Ectodermal cell (in vitro differentiated cells): ENCODE data around the gene GSE1.

ENCODE experiments used
- H3K27ac ChIP-seq: 2 replicates; pipeline ENCODE4 v1.7.0; 2013; ENCODE audit warnings: mild to moderate bottlenecking, low read depth, low read length; ENCODE audit not compliant: insufficient read depth, poor library complexity, severe bottlenecking
- H3K27me3 ChIP-seq: 2 replicates; pipeline ENCODE4 v1.7.0; 2013; ENCODE audit warnings: mild to moderate bottlenecking, low read length; ENCODE audit not compliant: insufficient read depth, control insufficient read depth, poor library complexity, severe bottlenecking
- H3K36me3 ChIP-seq: one replicate; pipeline ENCODE4 v1.7.0; 2013; ENCODE audit warnings: low read length; ENCODE audit not compliant: control insufficient read depth, insufficient read depth
- H3K4me1 ChIP-seq: one replicate; pipeline ENCODE4 v1.7.0; 2013; ENCODE audit warnings: low read length; ENCODE audit not compliant: control insufficient read depth, insufficient read depth
- H3K4me3 ChIP-seq: 2 replicates; pipeline ENCODE4 v1.7.0; 2013; ENCODE audit warnings: low read depth, low read length, control low read depth; ENCODE audit not compliant: insufficient read depth
- H3K9me3 ChIP-seq: 2 replicates; pipeline ENCODE4 v1.7.0; 2013; ENCODE audit warnings: mild to moderate bottlenecking, low read length, moderate library complexity; ENCODE audit not compliant: control insufficient read depth
- WGBS, 2 experiments: methylation state at CpG; one replicate each; pipeline ENCODE4 v1.1.7; 2013; ENCODE audit warnings: missing lambda C conversion rate in 2 of 2; 5-methylcytosine and 5-hydroxymethylcytosine counted together

Gene GSE1

DNA sequence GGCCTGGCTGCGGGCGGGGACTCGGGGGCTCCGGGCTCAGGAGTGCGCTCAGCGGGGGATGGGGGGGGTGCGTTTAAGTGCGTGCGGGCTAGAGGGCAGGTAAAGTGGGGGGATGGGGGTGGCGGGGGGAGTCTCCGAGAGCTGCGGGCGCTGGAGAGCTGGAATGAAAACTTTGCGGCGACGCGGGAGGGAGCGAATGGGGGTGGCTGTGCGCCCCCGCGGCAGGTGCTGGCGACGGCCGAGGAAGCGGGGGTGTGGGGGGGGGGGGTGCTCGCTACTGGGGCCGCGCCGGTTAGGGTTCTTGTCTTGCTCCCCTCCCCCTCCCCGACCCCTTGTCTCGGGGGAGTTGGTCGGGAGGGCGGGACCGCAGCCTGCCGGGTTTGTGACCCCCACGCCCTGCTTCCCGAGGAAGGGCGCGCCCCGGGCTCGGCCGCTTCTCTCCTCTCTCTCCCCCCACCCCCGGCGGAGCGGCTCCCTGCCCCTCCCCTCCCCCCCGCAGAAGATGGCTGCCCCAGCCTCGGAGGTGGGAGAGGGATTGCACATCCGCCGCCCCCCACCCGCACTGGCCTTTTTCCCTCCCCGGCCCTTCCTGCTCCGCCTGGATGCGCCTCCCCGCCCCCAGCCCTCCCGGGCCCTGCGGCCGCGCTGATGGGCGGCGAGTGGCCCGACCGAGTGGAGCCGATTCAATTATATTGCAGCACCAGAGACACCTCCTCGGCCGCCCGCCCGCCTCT is 649 bp downstream of the GSE1 start:
- peaks cover 42% of the 10 kb centered on the region for H3K4me1 ChIP-seq
- H3K9me3 ChIP-seq = no peaks in the 10 kb centered on the region
- WGBS, 2 experiments = 0 to 1% methylated on average over 59 to 65 of the region's 67 CpGs
- H3K27me3 ChIP-seq = peaks cover 62% of the 10 kb centered on the region
- peak overlapping the region; percentile 40 for H3K4me3 ChIP-seq
- H3K36me3 ChIP-seq = no peaks in the 10 kb centered on the region
- peak overlapping the region; percentile 61 for H3K27ac ChIP-seq

DNA sequence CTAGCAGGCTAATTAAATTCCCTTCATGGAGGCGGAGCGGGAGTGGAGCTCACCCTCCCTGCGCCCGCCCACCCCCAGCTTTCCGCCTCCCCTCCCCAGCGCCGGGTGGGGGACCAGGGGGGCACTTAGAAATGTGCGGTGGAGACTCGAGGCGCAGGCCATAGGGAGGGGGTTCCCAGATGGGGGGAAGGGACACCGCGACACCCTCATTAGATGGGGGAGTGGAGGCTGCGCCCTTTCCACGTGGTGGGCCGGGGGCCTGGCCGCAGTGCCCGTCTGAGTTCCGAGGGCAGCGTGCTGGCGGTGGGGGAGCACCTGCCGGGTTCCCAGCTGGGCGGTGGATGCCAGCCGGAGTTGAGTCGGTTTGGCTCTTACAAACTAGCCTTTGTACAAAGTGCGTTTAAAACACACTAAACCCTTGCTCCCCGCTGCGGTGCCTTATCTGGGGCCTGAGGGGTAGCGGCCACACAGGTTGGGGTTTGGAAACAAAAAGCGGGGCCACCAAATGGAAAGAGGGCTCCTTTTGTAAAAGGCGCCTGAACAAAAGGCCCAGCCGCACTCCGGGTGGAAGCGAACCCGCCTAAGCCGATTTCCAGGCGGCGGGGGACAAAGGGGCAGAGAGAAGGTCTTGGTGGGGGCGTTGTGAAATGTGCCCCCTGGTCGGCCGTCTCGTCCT is 1.4 kb downstream of the GSE1 start:
- peaks cover 55% of the 10 kb centered on the region for H3K27me3 ChIP-seq
- peak overlapping the region; percentile 40 for H3K4me3 ChIP-seq
- H3K27ac ChIP-seq = peak overlapping the region; percentile 61
- no peaks in the 10 kb centered on the region for H3K9me3 ChIP-seq
- H3K4me1 ChIP-seq = peaks cover 47% of the 10 kb centered on the region
- no peaks in the 10 kb centered on the region for H3K36me3 ChIP-seq
- WGBS, 2 experiments = 1% methylated on average over 41 of the region's 41 CpGs

DNA sequence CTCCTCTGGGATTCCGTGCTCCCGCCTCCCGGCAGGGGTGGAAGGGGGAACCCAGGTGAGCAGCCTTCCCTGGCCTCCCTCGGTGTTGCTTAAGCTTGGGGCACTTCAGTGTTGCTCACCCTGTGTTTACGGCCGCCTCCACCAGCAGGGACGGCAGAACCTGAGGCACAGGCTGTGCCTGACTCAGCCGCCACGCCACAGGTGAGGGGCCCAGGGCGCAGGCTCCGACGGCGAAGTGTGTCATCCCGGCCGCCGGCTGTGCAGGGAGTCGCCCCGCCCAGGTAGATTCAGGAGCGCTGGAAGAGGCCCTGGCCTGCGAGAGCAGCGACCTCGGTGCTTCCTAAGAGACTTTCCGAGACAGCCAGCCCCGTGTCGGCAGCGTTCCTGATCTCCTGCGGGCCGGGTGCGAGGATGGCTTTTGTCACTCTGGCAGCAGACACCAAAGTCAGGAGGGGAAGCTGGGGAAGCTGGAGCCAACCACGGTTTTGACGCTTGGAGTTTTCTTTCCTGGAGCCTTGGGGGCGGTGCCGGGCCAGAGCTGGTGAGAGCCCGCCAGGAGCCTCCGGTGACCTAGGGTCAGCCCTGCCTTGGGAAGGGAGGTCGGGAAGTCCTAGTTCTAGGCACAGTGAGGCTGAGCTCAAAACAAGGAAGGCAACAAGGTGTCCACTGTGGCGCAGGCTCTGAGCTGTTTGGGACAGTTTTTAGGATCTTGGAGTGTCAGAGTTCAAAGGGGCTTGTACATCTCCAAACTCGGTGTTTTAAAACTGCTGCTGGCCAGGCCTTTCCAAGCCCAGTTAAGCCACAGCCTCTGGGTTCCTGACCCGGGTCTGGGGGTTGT is 2.1 kb downstream of the GSE1 start:
- 4 to 5% methylated on average over 39 of the region's 39 CpGs for WGBS, 2 experiments
- peak overlapping the region; percentile 40 for H3K4me3 ChIP-seq
- H3K27me3 ChIP-seq = peaks cover 48% of the 10 kb centered on the region
- H3K27ac ChIP-seq = peak overlapping the region; percentile 61
- H3K9me3 ChIP-seq = no peaks in the 10 kb centered on the region
- peaks cover 53% of the 10 kb centered on the region for H3K4me1 ChIP-seq
- no peaks in the 10 kb centered on the region for H3K36me3 ChIP-seq

DNA sequence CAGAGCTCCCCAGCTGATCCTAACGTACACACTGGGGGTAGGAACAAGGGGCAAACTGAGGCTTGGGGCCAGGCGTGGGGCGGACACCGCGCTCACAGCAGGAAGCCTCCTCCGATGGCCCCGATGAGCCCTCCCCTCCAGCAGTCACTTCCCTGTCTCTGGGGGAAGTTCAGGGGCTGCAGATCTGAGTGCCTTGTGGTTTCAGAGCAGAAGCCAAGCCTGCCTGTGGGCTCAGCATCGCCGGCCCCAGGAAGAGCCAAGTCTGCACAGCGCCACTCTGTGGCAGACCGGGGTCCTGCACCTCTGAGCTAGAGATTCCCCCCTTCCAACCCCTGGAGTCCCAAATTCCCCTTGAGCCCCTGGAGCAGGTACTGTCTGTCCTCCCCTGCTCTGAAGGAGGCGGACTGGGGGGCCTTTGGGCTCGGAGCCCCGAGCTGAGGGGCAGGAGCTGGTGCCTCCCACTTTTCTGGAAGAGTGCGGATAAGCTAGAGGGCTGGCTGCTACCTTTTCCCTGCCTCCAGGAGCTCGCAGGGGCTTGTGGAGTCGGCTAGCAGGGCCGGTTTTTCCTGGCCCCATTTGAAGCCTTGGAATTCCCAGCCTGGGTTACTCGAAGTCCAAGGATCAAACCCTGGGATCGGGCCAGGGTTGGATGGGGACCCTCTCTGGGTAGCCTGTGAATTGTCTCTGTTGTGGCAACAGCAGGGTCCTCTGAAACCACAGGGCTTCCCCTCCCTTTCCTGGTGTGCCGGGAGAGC is 2.9 kb downstream of the GSE1 start:
- Histone ChIP-seq H3K4me1 (peaks cover 53% of the 10 kb centered on the region), H3K27ac (peak overlapping the region; percentile 61), H3K4me3 (peak overlapping the region; percentile 40), H3K27me3 (peaks cover 44% of the 10 kb centered on the region), H3K9me3 (no peaks in the 10 kb centered on the region), H3K36me3 (no peaks in the 10 kb centered on the region)
- 29 to 30% methylated on average over 21 of the region's 21 CpGs for WGBS, 2 experiments

DNA sequence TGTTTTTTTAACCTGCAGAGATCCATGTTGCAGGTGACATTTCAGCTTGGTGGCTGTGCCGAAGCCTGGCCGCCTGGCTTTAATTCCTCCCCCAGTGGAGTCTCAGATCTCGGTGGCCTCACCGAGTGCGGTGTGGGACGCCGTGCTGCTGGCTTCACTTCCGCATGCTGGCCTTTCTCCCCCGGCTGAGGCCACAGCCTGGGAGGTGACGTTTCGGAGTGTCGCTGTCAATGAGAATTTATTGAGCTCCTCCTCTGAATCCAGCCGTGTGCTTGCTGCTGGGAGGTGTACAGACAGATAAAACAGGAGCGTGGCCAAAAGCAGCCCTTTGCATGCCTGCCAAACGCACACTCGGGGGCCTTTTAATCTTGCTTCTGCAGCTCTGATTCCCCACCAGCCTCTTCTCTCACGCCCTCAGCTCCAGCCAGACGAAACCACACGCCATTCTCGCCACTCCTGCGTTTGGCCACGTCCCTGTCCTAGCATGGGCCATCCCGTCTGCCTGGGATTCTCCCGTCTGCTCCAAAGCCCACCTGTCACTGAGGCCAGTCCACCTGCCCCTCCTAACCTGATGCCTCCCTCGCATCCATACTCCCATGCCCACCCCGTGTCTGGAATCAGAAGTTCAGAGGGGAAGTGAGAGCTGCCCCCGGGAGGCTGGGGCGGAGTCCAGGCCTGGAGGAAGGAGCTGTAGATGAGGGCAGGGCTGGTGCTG is 3.6 kb downstream of the GSE1 start:
- H3K4me3 ChIP-seq = no peak overlapping the region
- no peak overlapping the region for H3K27ac ChIP-seq
- no peaks in the 10 kb centered on the region for H3K9me3 ChIP-seq
- WGBS, 2 experiments = 83% methylated on average over 28 of the region's 28 CpGs
- H3K4me1 ChIP-seq = peaks cover 53% of the 10 kb centered on the region
- H3K27me3 ChIP-seq = peaks cover 37% of the 10 kb centered on the region
- no peaks in the 10 kb centered on the region for H3K36me3 ChIP-seq

DNA sequence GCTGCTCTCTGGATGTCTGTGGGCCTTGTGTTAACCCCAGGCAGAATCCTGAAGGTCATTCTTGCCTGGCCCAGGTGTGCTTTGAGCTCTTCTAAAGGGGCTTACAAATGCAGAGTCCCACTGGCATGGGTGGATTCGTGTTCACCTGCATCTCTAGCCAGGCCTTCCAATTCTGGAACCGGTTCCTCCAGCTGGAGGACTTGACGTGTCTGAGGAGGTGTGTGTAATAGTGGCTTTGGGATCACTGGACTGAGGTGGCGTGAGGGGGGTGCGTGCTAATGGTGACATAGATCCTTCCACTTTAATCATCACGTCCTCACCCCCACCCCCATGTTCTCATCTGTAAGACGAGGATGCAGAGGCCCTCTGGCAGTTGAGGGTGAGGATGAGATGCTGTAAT is 4.8 kb downstream of the GSE1 start:
- no peaks in the 10 kb centered on the region for H3K9me3 ChIP-seq
- H3K4me3 ChIP-seq = no peak overlapping the region
- 90 to 94% methylated on average over 4 to 7 of the region's 7 CpGs for WGBS, 2 experiments
- no peaks in the 10 kb centered on the region for H3K36me3 ChIP-seq
- H3K27ac ChIP-seq = no peak overlapping the region
- H3K4me1 ChIP-seq = peaks cover 53% of the 10 kb centered on the region
- H3K27me3 ChIP-seq = peaks cover 26% of the 10 kb centered on the region

DNA sequence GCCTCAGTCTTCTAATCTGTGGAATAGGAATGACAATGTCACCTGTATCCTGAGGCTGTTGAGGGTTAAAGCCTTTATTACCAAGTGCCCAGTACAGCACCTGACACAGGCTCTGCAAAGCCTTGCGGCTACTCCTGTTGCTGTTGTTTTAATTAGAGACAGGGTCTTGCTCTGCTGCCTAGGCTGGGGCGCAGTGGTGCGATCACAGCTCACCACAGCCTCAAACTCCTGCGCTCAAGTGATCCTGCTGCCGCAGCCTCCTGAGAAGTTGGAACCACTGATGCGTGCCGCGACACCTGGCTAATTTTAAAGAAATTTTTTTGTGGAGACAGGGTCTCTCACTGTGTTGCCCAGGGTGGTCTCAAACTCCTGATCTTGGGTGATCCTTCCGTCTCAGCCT is 5.4 kb downstream of the GSE1 start:
- WGBS, 2 experiments = 93 to 94% methylated on average over 9 of the region's 9 CpGs
- no peak overlapping the region for H3K27ac ChIP-seq
- H3K4me3 ChIP-seq = no peak overlapping the region
- H3K9me3 ChIP-seq = no peaks in the 10 kb centered on the region
- H3K4me1 ChIP-seq = peaks cover 53% of the 10 kb centered on the region
- peaks cover 23% of the 10 kb centered on the region for H3K27me3 ChIP-seq
- no peaks in the 10 kb centered on the region for H3K36me3 ChIP-seq

DNA sequence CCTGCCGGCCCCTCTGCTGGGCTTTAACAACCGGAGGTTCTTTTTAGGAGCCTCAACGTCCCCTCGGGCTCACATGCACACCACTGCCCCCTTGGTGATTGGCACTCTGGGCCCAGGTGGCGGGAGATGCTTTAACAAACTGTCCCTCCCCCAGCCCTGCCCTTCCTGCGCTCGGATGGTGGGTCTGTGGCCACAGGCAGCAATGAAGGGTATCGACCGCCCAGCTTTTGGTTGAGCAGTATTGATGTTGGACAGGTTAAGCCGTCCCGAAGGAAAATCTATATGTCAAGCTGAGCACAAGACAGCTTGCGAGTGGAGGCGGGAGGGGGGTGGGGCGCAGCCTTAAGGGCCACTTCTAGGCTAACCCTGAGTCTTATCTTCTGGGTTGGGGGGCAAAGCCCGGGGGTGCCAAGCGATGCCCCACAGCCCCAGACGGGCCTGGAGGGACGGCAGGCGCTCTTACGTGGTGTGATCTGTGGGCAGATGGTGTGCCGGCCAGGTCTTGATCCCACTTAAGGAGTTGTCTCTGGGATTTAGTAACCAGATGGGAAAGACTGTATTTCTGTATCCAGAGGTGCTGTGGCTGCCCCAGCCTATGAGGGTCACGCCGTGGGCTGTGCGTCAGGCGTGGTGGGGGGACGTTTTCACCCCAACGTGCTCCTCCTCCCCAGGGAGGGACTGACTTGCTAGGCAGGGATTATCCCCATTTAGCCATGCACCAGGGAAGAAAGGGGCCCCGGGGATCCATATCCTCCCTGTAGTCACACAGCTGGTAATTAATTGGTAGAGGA is 6.2 kb downstream of the GSE1 start:
- H3K9me3 ChIP-seq = no peaks in the 10 kb centered on the region
- H3K36me3 ChIP-seq = no peaks in the 10 kb centered on the region
- no peak overlapping the region for H3K4me3 ChIP-seq
- H3K4me1 ChIP-seq = peaks cover 54% of the 10 kb centered on the region
- peaks cover 21% of the 10 kb centered on the region for H3K27me3 ChIP-seq
- H3K27ac ChIP-seq = no peak overlapping the region
- 79 to 87% methylated on average over 27 to 28 of the region's 28 CpGs for WGBS, 2 experiments

DNA sequence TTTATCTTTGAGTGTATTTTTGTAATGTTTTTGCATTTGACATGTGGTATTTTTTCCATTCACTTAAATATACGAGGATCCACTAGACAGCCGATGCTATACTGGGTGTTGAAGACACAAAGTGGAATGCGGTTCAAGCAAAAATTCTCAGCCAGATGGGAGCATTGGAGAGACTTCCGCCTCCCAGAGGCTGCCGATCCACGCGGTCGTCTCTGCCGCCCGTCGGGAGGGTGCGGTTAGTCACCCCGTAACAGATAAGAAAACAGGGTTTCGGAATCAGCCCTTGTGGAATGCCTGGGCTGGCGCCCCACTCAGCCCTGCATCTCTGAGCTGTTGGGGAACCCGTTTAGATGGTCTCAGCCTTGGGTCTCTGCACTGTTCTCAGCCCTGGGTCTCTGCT is 7.3 kb downstream of the GSE1 start:
- no peaks in the 10 kb centered on the region for H3K36me3 ChIP-seq
- no peaks in the 10 kb centered on the region for H3K9me3 ChIP-seq
- H3K4me3 ChIP-seq = no peak overlapping the region
- peaks cover 50% of the 10 kb centered on the region for H3K4me1 ChIP-seq
- WGBS, 2 experiments = 95% methylated on average over 16 of the region's 16 CpGs
- H3K27me3 ChIP-seq = peaks cover 12% of the 10 kb centered on the region
- no peak overlapping the region for H3K27ac ChIP-seq
